ENCODE data around the gene TMEM9.

DNA sequence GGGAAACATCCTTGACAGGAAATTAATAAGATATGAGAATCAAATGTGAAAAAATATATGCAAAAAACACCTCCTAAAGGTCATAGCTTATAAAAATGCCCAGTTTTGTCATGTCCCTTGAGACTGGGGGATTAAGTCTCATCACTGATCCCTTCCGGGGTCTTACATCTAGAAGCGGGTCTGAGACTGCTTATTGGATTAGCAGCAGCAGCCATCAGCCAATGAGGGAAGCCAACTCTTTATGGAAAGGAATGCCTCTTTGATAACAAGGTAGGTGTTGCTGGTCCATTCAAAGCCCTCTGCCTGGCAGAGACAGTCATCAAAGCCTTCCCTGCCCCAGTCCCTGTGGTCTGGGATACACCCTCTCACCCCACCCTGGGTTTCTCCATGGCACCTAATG lies 38.2 kb downstream of the TMEM9 start:
- TF ChIP-seq, protein P1, sequence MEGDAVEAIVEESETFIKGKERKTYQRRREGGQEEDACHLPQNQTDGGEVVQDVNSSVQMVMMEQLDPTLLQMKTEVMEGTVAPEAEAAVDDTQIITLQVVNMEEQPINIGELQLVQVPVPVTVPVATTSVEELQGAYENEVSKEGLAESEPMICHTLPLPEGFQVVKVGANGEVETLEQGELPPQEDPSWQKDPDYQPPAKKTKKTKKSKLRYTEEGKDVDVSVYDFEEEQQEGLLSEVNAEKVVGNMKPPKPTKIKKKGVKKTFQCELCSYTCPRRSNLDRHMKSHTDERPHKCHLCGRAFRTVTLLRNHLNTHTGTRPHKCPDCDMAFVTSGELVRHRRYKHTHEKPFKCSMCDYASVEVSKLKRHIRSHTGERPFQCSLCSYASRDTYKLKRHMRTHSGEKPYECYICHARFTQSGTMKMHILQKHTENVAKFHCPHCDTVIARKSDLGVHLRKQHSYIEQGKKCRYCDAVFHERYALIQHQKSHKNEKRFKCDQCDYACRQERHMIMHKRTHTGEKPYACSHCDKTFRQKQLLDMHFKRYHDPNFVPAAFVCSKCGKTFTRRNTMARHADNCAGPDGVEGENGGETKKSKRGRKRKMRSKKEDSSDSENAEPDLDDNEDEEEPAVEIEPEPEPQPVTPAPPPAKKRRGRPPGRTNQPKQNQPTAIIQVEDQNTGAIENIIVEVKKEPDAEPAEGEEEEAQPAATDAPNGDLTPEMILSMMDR (IDR thresholded peaks at IDR 0.05 in 4 of 5, conservative IDR thresholded peaks at IDR 0.05 in 1 of 5): no peak
- no peak for TF ChIP-seq POLR2A (IDR thresholded peaks at IDR 0.05)
